ENCODE measurements around the gene DNAJC9. TPM values are rescaled to one million over a fixed set of nuclear protein-coding genes. Genes with fewer than 3 reads are reported as not detected.

The DNAJC9 gene
- total RNA-seq, 1 donor from 2014 or later: 32.7 TPM

DNA sequence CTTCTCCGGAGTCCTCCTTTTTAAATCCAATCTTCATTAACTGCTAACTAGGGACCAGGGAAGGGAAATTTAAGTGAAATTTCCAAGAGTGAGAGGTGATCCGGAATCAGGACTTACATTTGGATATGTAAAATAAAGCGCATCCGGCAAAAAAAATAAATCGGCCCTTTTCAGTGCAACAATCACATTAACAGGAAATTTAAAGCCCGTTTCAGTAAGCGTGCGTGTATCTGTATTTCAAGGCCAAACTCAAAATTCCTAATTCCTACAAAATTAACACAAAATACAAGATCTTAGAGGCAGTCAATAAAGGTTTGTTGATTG, 771 bp downstream of the DNAJC9 start:
- peaks cover 46% of the 10 kb centered on the region for H3K4me1 Mint-ChIP-seq
- no peaks in the 10 kb centered on the region for H3K27me3 Mint-ChIP-seq (ENCODE audit: low read depth)
- TF ChIP-seq, protein P1, sequence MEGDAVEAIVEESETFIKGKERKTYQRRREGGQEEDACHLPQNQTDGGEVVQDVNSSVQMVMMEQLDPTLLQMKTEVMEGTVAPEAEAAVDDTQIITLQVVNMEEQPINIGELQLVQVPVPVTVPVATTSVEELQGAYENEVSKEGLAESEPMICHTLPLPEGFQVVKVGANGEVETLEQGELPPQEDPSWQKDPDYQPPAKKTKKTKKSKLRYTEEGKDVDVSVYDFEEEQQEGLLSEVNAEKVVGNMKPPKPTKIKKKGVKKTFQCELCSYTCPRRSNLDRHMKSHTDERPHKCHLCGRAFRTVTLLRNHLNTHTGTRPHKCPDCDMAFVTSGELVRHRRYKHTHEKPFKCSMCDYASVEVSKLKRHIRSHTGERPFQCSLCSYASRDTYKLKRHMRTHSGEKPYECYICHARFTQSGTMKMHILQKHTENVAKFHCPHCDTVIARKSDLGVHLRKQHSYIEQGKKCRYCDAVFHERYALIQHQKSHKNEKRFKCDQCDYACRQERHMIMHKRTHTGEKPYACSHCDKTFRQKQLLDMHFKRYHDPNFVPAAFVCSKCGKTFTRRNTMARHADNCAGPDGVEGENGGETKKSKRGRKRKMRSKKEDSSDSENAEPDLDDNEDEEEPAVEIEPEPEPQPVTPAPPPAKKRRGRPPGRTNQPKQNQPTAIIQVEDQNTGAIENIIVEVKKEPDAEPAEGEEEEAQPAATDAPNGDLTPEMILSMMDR (IDR thresholded peaks at IDR 0.05; ENCODE audit: unreplicated experiment): no peak
- H3K4me3 Mint-ChIP-seq: peak overlapping the region; percentile 98
- peaks cover 20% of the 10 kb centered on the region for H3K36me3 Mint-ChIP-seq
- H3K27ac Mint-ChIP-seq: peak overlapping the region; percentile 99
- H3K9me3 Mint-ChIP-seq: no peaks in the 10 kb centered on the region
- DNase-seq (ENCODE audit: low spot score in 2 of 2, unreplicated experiment in 2 of 2): no peak

DNA sequence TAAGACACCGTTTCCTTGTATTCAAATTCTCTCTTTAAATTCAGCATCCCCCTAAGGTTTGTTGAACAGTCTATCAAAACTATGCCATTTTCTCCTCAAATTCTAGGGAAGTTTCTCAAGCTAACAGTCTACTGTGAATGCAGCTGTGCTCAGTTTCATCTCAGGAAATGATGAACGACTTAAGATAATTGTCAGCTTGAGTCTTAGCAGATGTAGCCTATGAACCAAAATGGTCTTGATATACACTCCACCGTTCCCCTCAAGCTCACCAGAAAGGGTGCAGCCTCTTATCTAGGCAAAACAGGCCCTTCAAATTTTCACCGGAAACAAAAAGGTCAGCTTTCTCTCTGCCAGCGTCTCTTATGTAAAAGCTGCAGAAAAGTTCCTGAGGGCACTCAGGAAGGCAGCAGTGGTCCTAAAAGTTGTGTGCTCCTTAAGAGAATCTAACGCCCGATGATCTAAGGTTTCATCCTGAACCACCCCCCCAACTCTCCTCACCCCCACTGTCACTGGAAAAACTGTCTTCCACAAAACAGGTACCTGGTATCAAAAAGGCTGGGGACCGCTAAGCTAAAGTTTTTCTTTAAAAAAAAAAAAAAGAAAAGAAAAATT, 2.1 kb downstream of the DNAJC9 start:
- peak overlapping the region; percentile 41 for H3K4me3 Mint-ChIP-seq
- DNase-seq (ENCODE audit: low spot score in 2 of 2, unreplicated experiment in 2 of 2): no peak
- peak overlapping the region; percentile 75 for H3K27ac Mint-ChIP-seq
- H3K27me3 Mint-ChIP-seq (ENCODE audit: low read depth): no peaks in the 10 kb centered on the region
- H3K4me1 Mint-ChIP-seq: peaks cover 36% of the 10 kb centered on the region
- peaks cover 22% of the 10 kb centered on the region for H3K36me3 Mint-ChIP-seq
- TF ChIP-seq, protein P1 (IDR thresholded peaks at IDR 0.05; ENCODE audit: unreplicated experiment): no peak
- no peaks in the 10 kb centered on the region for H3K9me3 Mint-ChIP-seq

DNA sequence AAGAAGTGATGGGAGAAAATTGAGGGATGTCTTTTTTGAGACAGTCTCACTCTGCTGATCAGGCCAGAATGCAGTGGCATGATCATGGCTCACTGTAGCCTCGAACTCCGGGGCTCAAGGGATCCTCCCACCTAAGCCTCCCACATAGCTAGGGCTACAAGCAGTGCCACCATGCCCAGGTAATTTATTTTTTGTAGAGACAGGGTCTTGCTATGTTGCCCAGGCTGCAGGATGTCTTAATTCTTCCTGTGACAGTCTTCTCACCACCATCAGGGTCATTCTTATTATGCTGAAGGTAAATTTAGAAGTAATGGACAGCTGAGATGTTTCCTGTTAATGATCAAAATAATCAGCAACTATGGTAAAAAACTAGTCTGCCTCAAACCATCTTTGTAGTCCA, 7.1 kb downstream of the DNAJC9 start:
- TF ChIP-seq, protein P1 (IDR thresholded peaks at IDR 0.05; ENCODE audit: unreplicated experiment): no peak
- no peak for DNase-seq (ENCODE audit: low spot score in 2 of 2, unreplicated experiment in 2 of 2)
- H3K9me3 Mint-ChIP-seq: no peaks in the 10 kb centered on the region
- peaks cover 26% of the 10 kb centered on the region for H3K36me3 Mint-ChIP-seq
- H3K27me3 Mint-ChIP-seq (ENCODE audit: low read depth): no peaks in the 10 kb centered on the region
- no peak overlapping the region for H3K4me3 Mint-ChIP-seq
- peaks cover 9% of the 10 kb centered on the region for H3K4me1 Mint-ChIP-seq
- H3K27ac Mint-ChIP-seq: peak overlapping the region; percentile 25

DNA sequence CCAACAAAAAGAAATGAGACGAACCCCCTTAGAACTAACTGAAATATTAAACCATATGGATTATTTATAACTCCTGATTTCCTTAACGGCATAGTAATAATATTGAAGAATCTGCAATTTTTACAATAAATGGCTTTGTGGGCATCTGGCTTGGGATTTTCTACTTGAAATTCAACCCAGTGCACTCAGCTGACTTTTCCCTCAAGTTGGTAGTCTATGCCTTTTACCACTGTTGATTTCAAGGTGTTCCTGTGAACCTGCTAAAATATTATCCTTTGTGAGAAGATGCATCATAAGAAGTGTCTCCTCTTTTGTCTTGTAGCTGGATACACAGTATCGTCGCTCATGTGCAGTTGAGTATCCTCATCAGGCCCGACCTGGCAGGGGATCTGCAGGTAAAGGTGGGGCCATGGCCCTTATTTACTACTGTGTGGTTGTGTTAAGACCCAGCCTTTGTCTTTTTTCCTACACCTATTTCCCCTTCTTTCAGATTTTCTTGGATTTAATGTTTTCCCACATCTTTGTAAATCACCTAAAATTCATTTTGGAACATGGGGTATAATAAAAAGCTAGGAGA, 8.0 kb downstream of the DNAJC9 start:
- Mint-ChIP-seq H3K36me3 (peaks cover 24% of the 10 kb centered on the region), H3K4me3 (no peak overlapping the region), H3K9me3 (no peaks in the 10 kb centered on the region), H3K27me3 (ENCODE audit: low read depth) (no peaks in the 10 kb centered on the region), H3K27ac (no peak overlapping the region), H3K4me1 (peaks cover 3% of the 10 kb centered on the region)
- TF ChIP-seq, protein P1 (IDR thresholded peaks at IDR 0.05; ENCODE audit: unreplicated experiment): no peak
- no peak for DNase-seq (ENCODE audit: low spot score in 2 of 2, unreplicated experiment in 2 of 2)

DNA sequence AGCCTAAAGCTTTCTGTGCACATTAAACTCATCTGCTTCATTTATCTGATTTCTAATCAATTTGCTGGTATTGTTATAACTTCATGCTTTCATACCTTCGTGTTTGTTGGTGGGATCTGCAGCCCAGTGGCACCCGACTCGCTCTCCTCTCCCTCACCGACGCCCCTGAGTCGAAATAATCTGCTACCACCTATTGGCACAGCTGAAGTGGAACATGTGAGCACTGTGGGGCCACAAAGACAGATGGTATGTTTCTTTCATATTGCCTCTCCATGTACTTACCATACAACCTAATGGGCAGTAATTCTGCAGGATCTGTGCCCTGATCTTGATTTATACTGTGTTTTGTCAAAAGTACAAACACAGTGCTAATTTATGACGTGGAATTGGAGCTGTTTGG, 12.4 kb downstream of the DNAJC9 start:
- Mint-ChIP-seq H3K4me3 (no peak overlapping the region), H3K36me3 (peaks cover 10% of the 10 kb centered on the region), H3K27me3 (ENCODE audit: low read depth) (no peaks in the 10 kb centered on the region), H3K27ac (no peak overlapping the region), H3K4me1 (no peaks in the 10 kb centered on the region), H3K9me3 (no peaks in the 10 kb centered on the region)
- TF ChIP-seq, protein P1 (IDR thresholded peaks at IDR 0.05; ENCODE audit: unreplicated experiment): no peak
- no peak for DNase-seq (ENCODE audit: low spot score in 2 of 2, unreplicated experiment in 2 of 2)
